ENCODE results near the gene POLA1. TPM values are rescaled to one million over a fixed set of nuclear protein-coding genes. Genes with fewer than 3 reads are reported as not detected.

POLA1 gene
- total RNA-seq, 6 experiments from 2014 or later, result 2.0 to 4.5 (median 2.8) TPM

- ATAC-seq, result no peak
- H3K4me3 ChIP-seq, result no peak overlapping the region
- H3K27ac ChIP-seq, result no peak overlapping the region
- intact Hi-C loops (cut with DNase I), result no loop called here
- H3K36me3 ChIP-seq, result no peaks in the 10 kb centered on the region
- no peak for DNase-seq
- H3K4me1 ChIP-seq, result no peaks in the 10 kb centered on the region
- TF ChIP-seq CTCF (IDR thresholded peaks at IDR 0.05) (no peak), POLR2A (IDR thresholded peaks at IDR 0.05) (no peak)
- no peaks in the 10 kb centered on the region for H3K27me3 ChIP-seq
- WGBS (ENCODE audit: insufficient coverage, low coverage, low lambda C conversion rate, missing lambda C conversion rate), result 67% methylated on average over 2 of the region's 2 CpGs
- H3K9me3 ChIP-seq, result no peaks in the 10 kb centered on the region
These were observed 134.9 kb downstream of the POLA1 start for GRCh38 chrX:24828600-24828999.

DNA sequence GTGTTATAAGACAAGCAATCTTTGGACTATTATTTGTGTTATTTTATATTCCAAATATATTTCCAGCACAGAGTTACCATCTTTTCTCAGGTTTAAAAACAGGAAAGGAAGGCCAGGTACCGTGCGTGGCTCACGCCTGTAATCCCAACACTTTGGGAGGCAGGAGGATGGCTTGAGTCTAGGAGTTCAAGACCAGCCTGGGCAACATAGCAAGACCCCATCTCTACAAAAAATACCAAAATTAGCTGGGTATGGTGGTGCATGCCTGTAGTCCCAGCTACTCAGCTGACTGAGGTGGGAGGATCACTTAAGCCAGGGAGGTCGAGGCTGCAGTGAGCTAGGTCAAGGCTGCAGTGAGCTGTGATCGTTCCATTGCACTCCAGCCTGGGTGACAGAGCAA, 140.0 kb downstream of the POLA1 start:
- H3K9me3 ChIP-seq, result no peaks in the 10 kb centered on the region
- DNase-seq (no peak), ATAC-seq (no peak)
- 79% methylated on average over 5 of the region's 5 CpGs for WGBS (ENCODE audit: insufficient coverage, low coverage, low lambda C conversion rate, missing lambda C conversion rate)
- H3K4me3 ChIP-seq, result no peak overlapping the region
- no peaks in the 10 kb centered on the region for H3K27me3 ChIP-seq
- intact Hi-C loops (cut with DNase I), result loop anchor here in 1 of 2 donors (10.0 kb wide), 1 partner anchor 311 kb away; no protein-coding TSS in a partner anchor
- TF ChIP-seq POLR2A (IDR thresholded peaks at IDR 0.05) (no peak), CTCF (IDR thresholded peaks at IDR 0.05) (no peak)
- H3K27ac ChIP-seq, result no peak overlapping the region
- H3K4me1 ChIP-seq, result no peaks in the 10 kb centered on the region
- no peaks in the 10 kb centered on the region for H3K36me3 ChIP-seq

GRCh38 chrX:24837966-24838365, 144.2 kb downstream of the POLA1 start:
- Histone ChIP-seq H3K4me1 (no peaks in the 10 kb centered on the region), H3K36me3 (no peaks in the 10 kb centered on the region), H3K27me3 (no peaks in the 10 kb centered on the region), H3K9me3 (no peaks in the 10 kb centered on the region), H3K4me3 (no peak overlapping the region), H3K27ac (no peak overlapping the region)
- no peak for ATAC-seq
- TF ChIP-seq POLR2A (IDR thresholded peaks at IDR 0.05), result no peak
- TF ChIP-seq CTCF (IDR thresholded peaks at IDR 0.05), result no peak
- no peak for DNase-seq
- intact Hi-C loops (cut with DNase I), result loop anchor here in 1 of 2 donors (10.0 kb wide), 1 partner anchor 307 kb away; no protein-coding TSS in a partner anchor

DNA sequence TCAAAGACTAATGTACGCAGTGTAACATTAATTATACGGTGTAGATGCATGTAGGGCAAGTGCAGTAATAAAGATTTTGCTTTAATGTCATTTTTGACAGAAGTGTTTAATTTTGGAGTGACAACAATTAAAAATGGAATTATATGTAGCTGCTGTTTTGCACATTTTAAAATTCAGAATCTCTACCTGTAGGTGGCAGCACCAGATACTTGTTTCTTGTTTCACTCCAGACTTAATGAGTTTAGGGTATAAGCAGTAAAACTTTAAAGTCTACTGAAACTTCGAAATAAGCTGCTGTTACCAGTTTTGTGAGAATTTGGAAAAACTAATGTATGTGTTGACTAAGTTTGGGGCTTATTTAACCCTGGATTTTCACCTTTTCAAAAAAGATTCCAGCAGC, 144.9 kb downstream of the POLA1 start:
- no peak overlapping the region for H3K27ac ChIP-seq
- no peak overlapping the region for H3K4me3 ChIP-seq
- TF ChIP-seq CTCF (IDR thresholded peaks at IDR 0.05) (peak; percentile 53 to 68 (median 58)), POLR2A (IDR thresholded peaks at IDR 0.05) (no peak)
- DNase-seq, result no peak
- ATAC-seq, result peak; percentile 42 to 52 (median 50)
- 24% methylated on average over 3 of the region's 3 CpGs for WGBS (ENCODE audit: insufficient coverage, low coverage, low lambda C conversion rate, missing lambda C conversion rate)
- intact Hi-C loops (cut with DNase I), result loop anchor here in 1 of 2 donors (10.0 kb wide), 1 partner anchor 306 kb away; no protein-coding TSS in a partner anchor
- no peaks in the 10 kb centered on the region for H3K9me3 ChIP-seq
- no peaks in the 10 kb centered on the region for H3K36me3 ChIP-seq
- no peaks in the 10 kb centered on the region for H3K27me3 ChIP-seq
- no peaks in the 10 kb centered on the region for H3K4me1 ChIP-seq

GRCh38 chrX:24839331-24839730, 145.6 kb downstream of the POLA1 start:
- no peaks in the 10 kb centered on the region for H3K27me3 ChIP-seq
- H3K36me3 ChIP-seq, result no peaks in the 10 kb centered on the region
- intact Hi-C loops (cut with DNase I), result loop anchor here in 1 of 2 donors (10.0 kb wide), 1 partner anchor 305 kb away; no protein-coding TSS in a partner anchor
- 60% methylated on average over 3 of the region's 4 CpGs for WGBS (ENCODE audit: insufficient coverage, low coverage, low lambda C conversion rate, missing lambda C conversion rate)
- DNase-seq, result no peak
- no peak for ATAC-seq
- TF ChIP-seq POLR2A (IDR thresholded peaks at IDR 0.05) (no peak), CTCF (IDR thresholded peaks at IDR 0.05) (no peak)
- H3K4me3 ChIP-seq, result no peak overlapping the region
- no peaks in the 10 kb centered on the region for H3K9me3 ChIP-seq
- H3K4me1 ChIP-seq, result no peaks in the 10 kb centered on the region
- no peak overlapping the region for H3K27ac ChIP-seq
